ENCODE results near the gene CPT1B.
"Not testable (repeated sequence)": the region's sequence is repeated elsewhere in the genome, so short reads cannot be mapped to it uniquely, and the experiment has no call there.

The CPT1B gene

GRCh38 chr22:50577987-50578775 lies at the start of gene CPT1B:
Gene CPT1B, minus strand, starts transcription at chr22:50578427. Its CDS starts 512 bp downstream, at chr22:50577915.
- DNase-seq (ENCODE audit: low read depth): no peak

DNA sequence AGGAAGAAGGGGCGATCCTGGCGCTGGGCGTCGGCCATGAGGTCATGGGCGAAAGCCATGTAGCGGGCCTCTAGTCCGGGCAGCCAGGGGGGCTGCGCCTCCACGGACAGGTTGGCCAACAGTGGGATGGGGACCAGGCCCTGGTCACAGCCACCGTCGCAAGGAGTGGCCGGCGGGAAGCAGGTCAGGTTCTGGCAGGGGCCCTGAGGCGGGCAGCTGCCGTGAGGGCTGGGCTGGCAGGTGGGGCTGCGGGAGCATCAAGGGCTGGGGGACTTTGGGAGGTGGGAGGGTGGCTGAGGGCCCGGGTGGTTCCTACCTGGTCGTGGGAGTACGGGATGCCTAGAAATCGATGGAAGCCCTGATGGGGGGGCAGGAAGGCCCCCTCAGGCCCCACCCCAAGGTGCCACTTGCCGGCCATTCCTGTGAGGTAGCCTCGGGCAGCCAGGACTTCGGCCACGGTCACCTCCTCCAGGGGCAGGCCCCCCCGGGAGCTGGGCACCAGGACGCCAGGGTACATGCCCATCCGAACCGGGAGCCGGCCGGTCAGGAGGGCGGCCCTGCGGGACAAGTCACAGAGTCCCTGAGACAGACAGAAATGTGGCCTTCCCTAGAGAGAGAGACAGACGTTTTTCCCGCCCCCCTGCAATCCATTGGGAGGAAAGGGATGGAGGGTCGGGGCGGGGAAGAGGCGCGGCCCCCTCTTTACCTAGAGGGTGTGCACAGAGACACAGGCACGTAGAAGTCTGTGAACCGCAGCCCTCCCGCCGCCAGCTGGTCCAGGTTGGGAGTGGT lies 48.8 kb upstream of the CPT1B start:
- DNase-seq (ENCODE audit: low read depth): no peak

DNA sequence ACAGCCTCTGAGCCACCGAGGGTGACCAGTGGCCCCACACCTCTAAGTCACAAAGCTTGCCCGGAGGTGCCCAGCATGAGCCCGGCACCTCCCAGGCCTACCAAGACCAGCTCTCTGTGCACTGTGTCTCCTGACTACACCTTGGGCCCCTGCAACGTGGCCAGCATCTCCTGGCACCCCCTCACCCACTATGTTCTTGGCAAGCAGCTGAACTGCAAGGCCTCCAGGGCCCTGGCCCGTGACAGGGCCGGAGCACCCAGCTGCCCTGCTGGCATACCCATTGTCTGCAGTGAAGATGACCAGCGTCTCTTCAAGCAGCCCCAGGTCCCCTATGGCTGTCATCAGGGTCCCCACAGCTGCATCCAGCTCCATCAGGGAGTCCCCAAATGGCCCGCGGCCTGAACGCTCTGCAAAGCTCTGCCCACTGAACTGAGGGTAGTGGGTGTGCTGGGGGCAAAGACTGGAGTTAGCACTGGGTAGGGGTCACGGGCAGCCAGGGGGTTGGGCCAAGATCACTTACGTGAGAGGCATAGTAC lies 48.2 kb upstream of the CPT1B start:
- DNase-seq (ENCODE audit: low read depth): no peak

GRCh38 chr22:50625568-50626313 lies 47.5 kb upstream of the CPT1B start:
- no peak for DNase-seq (ENCODE audit: low read depth)

DNA sequence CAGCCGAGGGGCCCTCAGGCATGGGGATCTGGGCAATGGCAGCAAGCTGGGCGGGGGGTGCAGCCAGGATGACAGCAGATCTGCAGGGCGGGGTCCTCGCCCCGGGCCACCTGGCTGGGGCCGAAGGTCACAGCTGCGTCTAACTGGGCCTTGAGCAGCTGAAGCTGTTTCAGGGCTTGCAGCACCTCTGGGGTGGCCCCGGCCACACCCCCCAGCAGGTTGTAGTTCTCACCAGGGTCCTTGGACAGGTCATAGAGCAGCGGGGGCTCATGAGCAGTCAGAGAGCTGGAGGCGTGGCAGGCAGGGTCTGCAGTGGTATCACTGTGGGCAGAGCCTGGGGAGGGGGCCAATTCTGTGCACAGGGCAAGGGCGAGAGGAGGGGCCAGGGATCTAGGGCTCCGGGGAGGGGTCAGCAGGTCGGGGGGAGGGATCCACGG lies 46.9 kb upstream of the CPT1B start:
- DNase-seq (ENCODE audit: low read depth): no peak

- DNase-seq (ENCODE audit: low read depth): no peak
Observed at GRCh38 chr22:50624347-50625130, 46.3 kb upstream of the CPT1B start.

DNA sequence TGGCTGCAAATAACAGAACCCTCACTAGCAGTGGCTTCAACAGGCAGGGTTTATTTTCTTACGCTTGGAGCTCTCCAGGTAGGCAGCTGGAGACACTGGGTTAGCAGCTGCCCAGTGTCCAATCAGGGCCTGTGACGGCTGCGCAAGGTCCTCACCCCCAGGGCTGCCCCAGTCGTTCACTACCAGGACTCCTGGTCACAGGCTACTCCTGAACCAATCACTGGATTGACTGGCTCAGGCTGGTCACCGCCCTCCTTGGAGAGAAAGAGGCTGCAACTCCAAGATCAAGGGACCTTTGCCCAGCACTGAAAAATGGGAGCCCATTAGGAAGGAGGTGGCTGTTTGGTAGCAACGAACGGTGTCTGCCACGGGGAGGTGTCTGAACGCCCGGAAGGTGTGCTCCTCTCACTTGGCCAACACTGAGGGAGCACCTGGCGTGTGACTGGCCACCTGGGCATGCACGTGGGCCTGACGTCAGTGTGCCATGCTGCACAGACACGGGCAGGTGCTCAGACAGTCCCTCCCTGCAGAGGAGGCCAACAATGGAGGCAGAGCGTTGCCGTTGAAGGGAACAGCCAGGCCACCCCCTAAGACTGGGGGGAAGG lies 44.6 kb upstream of the CPT1B start:
- DNase-seq (ENCODE audit: low read depth): no peak

GRCh38 chr22:50621948-50622722 lies 43.9 kb upstream of the CPT1B start:
- no peak for DNase-seq (ENCODE audit: low read depth)

- DNase-seq (ENCODE audit: low read depth): no peak
Observed at GRCh38 chr22:50621356-50621880, 43.2 kb upstream of the CPT1B start.

GRCh38 chr22:50620593-50621355 lies 42.5 kb upstream of the CPT1B start:
- DNase-seq (ENCODE audit: low read depth): no peak

DNA sequence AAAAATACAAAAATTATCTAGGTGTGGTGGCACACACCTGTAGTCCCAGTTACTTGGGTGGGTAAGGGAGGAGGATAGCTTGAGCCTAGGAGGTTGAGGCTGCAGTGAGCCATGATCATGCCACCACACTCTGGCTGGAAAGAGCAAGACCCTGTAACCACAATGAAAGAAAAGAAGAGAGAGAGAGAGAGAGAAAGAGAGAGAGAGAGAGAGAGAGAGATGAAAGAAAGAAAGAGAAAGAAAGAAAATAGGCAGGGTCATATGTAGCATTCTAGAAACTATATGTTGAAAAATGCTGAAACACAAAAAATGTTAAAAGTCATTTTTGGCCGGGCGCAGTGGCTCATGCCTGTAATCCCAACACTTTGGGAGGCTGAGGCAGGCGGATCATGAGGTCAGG lies 36.1 kb upstream of the CPT1B start:
- DNase-seq (ENCODE audit: low read depth): not testable (repeated sequence)

GRCh38 chr22:50613291-50613981 lies 35.2 kb upstream of the CPT1B start:
- no peak for DNase-seq (ENCODE audit: low read depth)

- no peak for DNase-seq (ENCODE audit: low read depth)
Observed at GRCh38 chr22:50612528-50613221, 34.4 kb upstream of the CPT1B start.

- DNase-seq (ENCODE audit: low read depth): no peak
Observed at GRCh38 chr22:50612168-50612527, 33.9 kb upstream of the CPT1B start.

GRCh38 chr22:50611341-50612060 lies 33.3 kb upstream of the CPT1B start:
- DNase-seq (ENCODE audit: low read depth): no peak

GRCh38 chr22:50610581-50610980 lies 32.4 kb upstream of the CPT1B start:
- no peak for DNase-seq (ENCODE audit: low read depth)

DNA sequence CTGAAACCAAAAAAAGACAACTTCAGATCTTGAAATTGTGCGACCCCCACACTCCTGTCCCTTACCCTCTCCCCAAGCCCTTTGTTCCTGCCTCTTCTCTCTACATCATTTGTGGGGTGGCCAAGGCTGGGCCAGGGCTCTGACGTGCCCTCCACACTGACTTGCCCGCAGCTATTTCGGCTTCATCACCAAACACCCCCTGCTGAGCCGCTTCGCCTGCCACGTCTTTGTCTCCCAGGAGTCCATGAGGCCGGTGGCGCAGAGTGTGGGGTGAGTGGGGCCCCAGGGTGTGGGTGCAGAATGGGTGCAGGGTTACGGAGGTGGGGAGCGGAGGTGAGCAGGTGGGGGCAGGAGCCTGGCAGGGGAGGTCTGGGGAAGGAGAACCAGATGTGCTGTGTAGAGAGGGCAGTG lies 31.8 kb upstream of the CPT1B start:
- no peak for DNase-seq (ENCODE audit: low read depth)
